Measurements from ENCODE around the gene DNAJB8.

Gene DNAJB8

GRCh38 chr3:128469556-128469955 is 2.9 kb upstream of the DNAJB8 start:
- DNase-seq (ENCODE audit: low read depth): no peak
- TF ChIP-seq, protein P1, sequence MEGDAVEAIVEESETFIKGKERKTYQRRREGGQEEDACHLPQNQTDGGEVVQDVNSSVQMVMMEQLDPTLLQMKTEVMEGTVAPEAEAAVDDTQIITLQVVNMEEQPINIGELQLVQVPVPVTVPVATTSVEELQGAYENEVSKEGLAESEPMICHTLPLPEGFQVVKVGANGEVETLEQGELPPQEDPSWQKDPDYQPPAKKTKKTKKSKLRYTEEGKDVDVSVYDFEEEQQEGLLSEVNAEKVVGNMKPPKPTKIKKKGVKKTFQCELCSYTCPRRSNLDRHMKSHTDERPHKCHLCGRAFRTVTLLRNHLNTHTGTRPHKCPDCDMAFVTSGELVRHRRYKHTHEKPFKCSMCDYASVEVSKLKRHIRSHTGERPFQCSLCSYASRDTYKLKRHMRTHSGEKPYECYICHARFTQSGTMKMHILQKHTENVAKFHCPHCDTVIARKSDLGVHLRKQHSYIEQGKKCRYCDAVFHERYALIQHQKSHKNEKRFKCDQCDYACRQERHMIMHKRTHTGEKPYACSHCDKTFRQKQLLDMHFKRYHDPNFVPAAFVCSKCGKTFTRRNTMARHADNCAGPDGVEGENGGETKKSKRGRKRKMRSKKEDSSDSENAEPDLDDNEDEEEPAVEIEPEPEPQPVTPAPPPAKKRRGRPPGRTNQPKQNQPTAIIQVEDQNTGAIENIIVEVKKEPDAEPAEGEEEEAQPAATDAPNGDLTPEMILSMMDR (conservative IDR thresholded peaks at IDR 0.05; ENCODE audit: control insufficient read depth, insufficient read depth, low read depth, low read length): no peak

DNA sequence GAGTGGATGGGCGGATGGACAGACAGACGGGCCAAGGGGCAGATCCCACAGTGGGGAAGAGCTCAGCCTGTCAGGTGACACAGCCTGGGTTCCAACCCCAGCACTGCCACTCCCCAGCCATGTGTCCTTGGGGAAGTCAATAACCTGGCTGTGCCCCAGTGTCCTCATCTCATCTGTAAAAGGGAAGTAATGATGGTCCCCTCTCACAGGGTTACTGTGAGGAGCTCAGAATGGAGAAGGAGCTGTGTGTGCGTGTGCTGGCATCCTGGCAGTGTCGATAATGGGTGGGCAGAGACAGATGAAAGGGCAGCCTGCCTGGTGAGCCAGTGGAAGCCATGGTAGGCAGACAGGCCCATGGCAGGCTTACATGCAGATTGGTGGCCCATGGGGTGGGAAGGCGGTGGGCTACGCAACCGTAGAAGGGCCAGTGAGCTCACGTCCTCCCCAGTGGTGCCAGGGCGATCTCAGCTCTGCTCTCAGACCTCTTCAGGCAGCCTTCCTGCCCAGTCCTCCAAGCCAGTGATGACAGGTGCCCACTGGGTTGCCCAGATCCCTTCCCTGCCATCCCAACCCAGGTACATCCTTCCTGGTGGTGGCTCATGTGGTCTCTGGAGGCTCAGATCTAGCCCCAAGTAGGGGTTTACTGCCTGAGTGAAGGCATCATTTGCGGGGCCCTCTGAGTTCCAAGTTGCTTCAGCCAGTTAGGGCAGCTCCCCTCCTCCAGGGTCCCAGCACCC is 2.3 kb upstream of the DNAJB8 start:
- TF ChIP-seq, protein P1 (conservative IDR thresholded peaks at IDR 0.05; ENCODE audit: control insufficient read depth, insufficient read depth, low read depth, low read length): no peak
- no peak for DNase-seq (ENCODE audit: low read depth)
- no peak overlapping the region for H3K4me3 ChIP-seq (ENCODE audit: control insufficient read depth, low read depth, low read length)

More at GRCh38 chr3:128469556-128469955, 2.9 kb upstream of the DNAJB8 start:
- no peak overlapping the region for H3K4me3 ChIP-seq (ENCODE audit: control insufficient read depth, low read depth, low read length)

DNA sequence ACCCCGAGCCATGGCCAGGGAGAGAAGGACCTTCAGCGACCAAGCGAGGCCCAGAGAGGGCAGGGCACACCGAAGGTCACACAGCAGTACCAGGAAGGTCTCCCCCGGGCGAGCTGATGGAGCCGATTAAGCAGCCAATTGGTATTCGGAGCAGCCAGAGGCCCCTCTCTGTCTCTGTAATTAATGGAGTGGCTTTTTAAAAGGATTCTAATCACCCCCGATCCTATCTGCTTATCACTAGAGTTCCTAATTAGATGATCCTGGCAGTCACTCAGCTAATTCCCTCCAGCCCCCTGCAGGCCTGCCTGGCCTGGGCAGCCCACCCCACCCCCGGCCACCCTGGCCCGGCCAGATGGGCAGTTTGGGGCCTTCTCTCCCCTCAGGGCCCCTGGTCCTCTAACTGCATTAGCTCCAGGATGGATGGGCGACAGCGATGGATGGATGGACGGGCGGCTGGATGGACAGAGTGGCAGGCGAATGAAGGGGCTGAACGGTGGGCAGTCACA is 1.6 kb upstream of the DNAJB8 start:
- TF ChIP-seq, protein P1 (conservative IDR thresholded peaks at IDR 0.05; ENCODE audit: control insufficient read depth, insufficient read depth, low read depth, low read length): no peak
- DNase-seq (ENCODE audit: low read depth): no peak

GRCh38 chr3:128464702-128465101 is 2.0 kb downstream of the DNAJB8 start:
- no peak overlapping the region for H3K4me3 ChIP-seq (ENCODE audit: control insufficient read depth, low read depth, low read length)
- TF ChIP-seq, protein P1 (conservative IDR thresholded peaks at IDR 0.05; ENCODE audit: control insufficient read depth, insufficient read depth, low read depth, low read length): no peak
- no peak for DNase-seq (ENCODE audit: low read depth)

More for the DNA sequence above, 1.6 kb upstream of the DNAJB8 start:
- H3K4me3 ChIP-seq (ENCODE audit: control insufficient read depth, low read depth, low read length): no peak overlapping the region

GRCh38 chr3:128464188-128464587 is 2.5 kb downstream of the DNAJB8 start:
- DNase-seq (ENCODE audit: low read depth): no peak
- no peak overlapping the region for H3K4me3 ChIP-seq (ENCODE audit: control insufficient read depth, low read depth, low read length)

DNA sequence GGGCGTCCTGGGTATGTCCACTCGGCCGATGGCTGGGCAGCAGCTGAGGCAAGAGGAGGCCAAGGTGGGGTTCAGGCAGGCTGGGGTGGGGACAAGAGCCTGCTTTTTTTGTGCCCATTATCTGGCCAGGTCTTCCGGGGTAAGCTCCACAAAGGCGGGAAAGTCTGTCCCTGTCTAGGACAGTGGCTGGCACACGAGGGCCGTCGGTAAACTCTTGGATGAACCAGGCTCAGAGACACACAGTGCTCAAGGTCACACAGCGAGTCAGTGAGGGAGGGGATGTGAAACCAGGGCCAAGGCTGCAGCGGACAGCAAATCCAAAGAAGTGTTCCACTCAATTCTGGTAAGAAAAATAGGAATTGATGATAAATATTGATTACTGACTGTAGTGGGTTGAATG is 2.9 kb downstream of the DNAJB8 start:
- H3K4me3 ChIP-seq (ENCODE audit: control insufficient read depth, low read depth, low read length): no peak overlapping the region
- no peak for DNase-seq (ENCODE audit: low read depth)
- TF ChIP-seq, protein P1 (conservative IDR thresholded peaks at IDR 0.05; ENCODE audit: control insufficient read depth, insufficient read depth, low read depth, low read length): no peak

More at GRCh38 chr3:128464188-128464587, 2.5 kb downstream of the DNAJB8 start:
- TF ChIP-seq, protein P1 (conservative IDR thresholded peaks at IDR 0.05; ENCODE audit: control insufficient read depth, insufficient read depth, low read depth, low read length): no peak

All from fibroblast of mammary gland (primary cell).